HEK293 (cell line): Measurements from ENCODE around the gene MTMR12.

Experiments
- CTCF ChIA-PET: fragments of 350-600 bp; formaldehyde crosslinking; extraction: SDS; loops from one replicate; lab custom pipeline; 2021; ENCODE audit warnings: antibody characterized with exemption; lab: Yijun Ruan, JAX
- POLR2A ChIA-PET: fragments of 300-600 bp; formaldehyde crosslinking; extraction: SDS; loops from one replicate; lab custom pipeline; 2020; ENCODE audit warnings: antibody characterized with exemption, inconsistent platforms; lab: Yijun Ruan, JAX
- H3K27ac ChIP-seq: fragments of 200-500 bp; sonication (Bioruptor generic); 2 replicates; pipeline ENCODE4 v1.5.1; 2014; ENCODE audit warnings: low read depth, low read length, control low read depth, inconsistent platforms; ENCODE audit errors: extremely low read depth
- H3K36me3 ChIP-seq, 2 experiments: fragments of 200-500 bp in 1 of 2; sonication (Bioruptor generic) in 1 of 2; 1 replicate in 1 of 2; 2 replicates in 1 of 2; pipeline ENCODE4 v1.5.1; 2014 to 2017; ENCODE audit warnings: inconsistent platforms in 2 of 2, low read length in 2 of 2; ENCODE audit not compliant: control insufficient read depth in 2 of 2, insufficient read depth in 1 of 2
- H3K4me1 ChIP-seq: fragments of 200-500 bp; sonication (Bioruptor generic); 2 replicates; pipeline ENCODE4 v1.5.1; 2014; ENCODE audit warnings: mild to moderate bottlenecking, low read length, inconsistent platforms; ENCODE audit not compliant: control insufficient read depth, insufficient read depth
- H3K4me3 ChIP-seq: 2 replicates; pipeline ENCODE4 v1.5.1; 2011; ENCODE audit warnings: low read depth, mild to moderate bottlenecking, control low read depth, low read length, moderate library complexity
- H3K9me3 ChIP-seq: fragments of 200-500 bp; sonication (Bioruptor generic); 2 replicates; pipeline ENCODE4 v1.5.1; 2014; ENCODE audit warnings: low read depth, low read length, inconsistent platforms; ENCODE audit not compliant: control insufficient read depth, insufficient read depth
- AEBP2 ChIP-seq: fragments of 450-650 bp; formaldehyde crosslinking; IDR thresholded peaks from 2 replicates; pipeline ENCODE4 v1.5.1; 2016; ENCODE audit warnings: missing biosample characterization, missing genetic modification characterization, borderline replicate concordance
- HOXD13 ChIP-seq: sonication (generic); formaldehyde crosslinking; IDR thresholded peaks from 2 replicates; pipeline ENCODE4 v1.8.0; 2022; ENCODE audit warnings: missing genetic modification reagents, borderline replicate concordance
- KLF16 ChIP-seq: fragments of 450-650 bp; formaldehyde crosslinking; IDR thresholded peaks from 2 replicates; pipeline ENCODE4 v1.5.1; 2017; ENCODE audit warnings: missing biosample characterization, missing genetic modification characterization
- KLF8 ChIP-seq: fragments of 450-650 bp; formaldehyde crosslinking; IDR thresholded peaks from 2 replicates; pipeline ENCODE4 v1.5.1; 2016; ENCODE audit warnings: missing biosample characterization, missing genetic modification characterization
- PRDM2 ChIP-seq: fragments of 450-650 bp; formaldehyde crosslinking; IDR thresholded peaks from 2 replicates; pipeline ENCODE4 v1.5.1; 2016; ENCODE audit warnings: missing biosample characterization, missing genetic modification characterization, borderline replicate concordance
- PRDM6 ChIP-seq: fragments of 450-650 bp; formaldehyde crosslinking; IDR thresholded peaks from 2 replicates; pipeline ENCODE4 v1.5.1; 2017; ENCODE audit warnings: missing biosample characterization, missing genetic modification characterization
- SP2 ChIP-seq: fragments of 450-650 bp; formaldehyde crosslinking; IDR thresholded peaks from 2 replicates; pipeline ENCODE4 v1.5.1; 2016; ENCODE audit warnings: missing biosample characterization, missing genetic modification characterization
- ZBTB11 ChIP-seq: fragments of 450-650 bp; formaldehyde crosslinking; conservative IDR thresholded peaks from 2 replicates; pipeline ENCODE4 v1.5.1; 2016; ENCODE audit warnings: low read depth, missing biosample characterization, missing genetic modification characterization
- ZBTB8A ChIP-seq: fragments of 450-650 bp; formaldehyde crosslinking; IDR thresholded peaks from 2 replicates; pipeline ENCODE4 v1.5.1; 2016; ENCODE audit warnings: missing biosample characterization, missing genetic modification characterization
- ZEB2 ChIP-seq: fragments of 450-650 bp; formaldehyde crosslinking; IDR thresholded peaks from 2 replicates; pipeline ENCODE4 v1.5.1; 2016; ENCODE audit warnings: missing biosample characterization, missing genetic modification characterization
- ZFHX2 ChIP-seq: fragments of 450-650 bp; formaldehyde crosslinking; conservative IDR thresholded peaks from 2 replicates; pipeline ENCODE4 v1.5.1; 2016; ENCODE audit warnings: missing biosample characterization, missing genetic modification characterization
- ZNF16 ChIP-seq: fragments of 450-650 bp; formaldehyde crosslinking; IDR thresholded peaks from 2 replicates; pipeline ENCODE4 v1.5.1; 2016; ENCODE audit warnings: low read depth, missing biosample characterization, missing genetic modification characterization
- ZNF292 ChIP-seq: fragments of 450-650 bp; formaldehyde crosslinking; IDR thresholded peaks from 2 replicates; pipeline ENCODE4 v1.5.1; 2016; ENCODE audit warnings: low read depth, missing biosample characterization, missing genetic modification characterization, borderline replicate concordance
- ZNF473 ChIP-seq: fragments of 450-650 bp; formaldehyde crosslinking; IDR thresholded peaks from 2 replicates; pipeline ENCODE4 v1.5.1; 2017; ENCODE audit warnings: missing biosample characterization, missing genetic modification characterization
- ZNF48 ChIP-seq: fragments of 450-650 bp; formaldehyde crosslinking; IDR thresholded peaks from 2 replicates; pipeline ENCODE4 v1.5.1; 2016; ENCODE audit warnings: missing biosample characterization, missing genetic modification characterization
- ZNF596 ChIP-seq: fragments of 450-650 bp; IDR thresholded peaks from 2 replicates; pipeline ENCODE4 v1.5.0; 2018; ENCODE audit warnings: missing biosample characterization, mild to moderate bottlenecking, missing genetic modification characterization, moderate library complexity
- ZNF600 ChIP-seq: fragments of 450-650 bp; formaldehyde crosslinking; IDR thresholded peaks from 2 replicates; pipeline ENCODE4 v1.5.1; 2016; ENCODE audit warnings: missing biosample characterization, missing genetic modification characterization
- ZNF629 ChIP-seq: fragments of 450-650 bp; formaldehyde crosslinking; IDR thresholded peaks from 2 replicates; pipeline ENCODE4 v1.5.1; 2017; ENCODE audit warnings: missing biosample characterization, missing genetic modification characterization
- ZNF645 ChIP-seq: fragments of 450-650 bp; formaldehyde crosslinking; IDR thresholded peaks from 2 replicates; pipeline ENCODE4; 2016; ENCODE audit warnings: missing biosample characterization, missing genetic modification characterization
- ZNF776 ChIP-seq: fragments of 450-650 bp; formaldehyde crosslinking; IDR thresholded peaks from 2 replicates; pipeline ENCODE4 v1.5.0; 2017; ENCODE audit warnings: missing biosample characterization, missing genetic modification characterization, borderline replicate concordance
- ZNF785 ChIP-seq: fragments of 450-650 bp; formaldehyde crosslinking; IDR thresholded peaks from 2 replicates; pipeline ENCODE4 v1.5.1; 2016; ENCODE audit warnings: missing biosample characterization, missing genetic modification characterization

Gene MTMR12

GRCh38 chr5:32206053-32206452 is 106.7 kb downstream of the MTMR12 start (continued):
- TF ChIP-seq HOXD13 (CRISPR knock-in tag) (no peak), ZFHX2 (tag by site-specific recombination) (no peak), ZNF629 (no peak), PRDM2 (tag by site-specific recombination) (no peak), SP2 (tag by site-specific recombination) (no peak), ZNF600 (tag by site-specific recombination) (no peak), KLF16 (no peak), ZBTB8A (tag by site-specific recombination) (no peak), ZNF292 (tag by site-specific recombination) (no peak), AEBP2 (tag by site-specific recombination) (no peak), ZEB2 (tag by site-specific recombination) (no peak), ZNF48 (tag by site-specific recombination) (no peak), ZBTB11 (tag by site-specific recombination) (no peak)
- TF ChIP-seq, all 188 proteins: peak for 0

GRCh38 chr5:32202394-32202793 is 110.3 kb downstream of the MTMR12 start:
- ChIA-PET CTCF (interaction anchor here (0.6 to 0.7 kb wide), 3 partner anchors 16 to 1162 kb away, joined by 3 read pairs; no protein-coding TSS in a partner anchor), POLR2A (no interaction called here)
- Histone ChIP-seq H3K9me3 (no peaks in the 10 kb centered on the region), H3K36me3 (no peaks in the 10 kb centered on the region; a peak in 1 of 3 replicates), H3K4me1 (peaks cover 4% of the 10 kb centered on the region; the same call in 1 of the 2 replicates), H3K27ac (no peak overlapping the region), H3K4me3 (no peak overlapping the region)
- TF ChIP-seq KLF8, result no peak
- TF ChIP-seq ZNF785 (tag by site-specific recombination), result no peak
- TF ChIP-seq ZNF596 (tag by site-specific recombination), result no peak
- TF ChIP-seq ZNF776 (tag by site-specific recombination), result no peak
- TF ChIP-seq ZNF645 (tag by site-specific recombination), result no peak
- TF ChIP-seq ZNF16 (tag by site-specific recombination), result no peak
- peak; percentile 46 for TF ChIP-seq PRDM6 (tag by site-specific recombination)
- TF ChIP-seq ZNF473, result no peak
- no peak for TF ChIP-seq ZNF292 (tag by site-specific recombination)
